Measurements from ENCODE around the gene NTM.

- no peak for TF ChIP-seq CTCF (IDR thresholded peaks at IDR 0.05)
- no peak for TF ChIP-seq POLR2A (IDR thresholded peaks at IDR 0.05)
Measured at GRCh38 chr11:132077416-132077815, 707.0 kb downstream of the NTM start.

Measured in esophagus squamous epithelium (tissue), 4 donors.